T-cell (primary cell): ENCODE measurements around the gene GMEB1. TPM values are rescaled to one million over a fixed set of nuclear protein-coding genes. Genes with fewer than 3 reads are reported as not detected.
"Not testable (repeated sequence)": the region's sequence is repeated elsewhere in the genome, so short reads cannot be mapped to it uniquely, and the experiment has no call there.

ENCODE experiments used
- ATAC-seq, 4 experiments: fragments of 200-7000 bp in 3 of 4; fragments of 150-1000 bp in 1 of 4; cut with Tn5 transposase; replicated peaks in 1 of 4; 1 replicate in 3 of 4; 2 replicates in 1 of 4; pipeline ENCODE4 v1.10.0; 2021; ENCODE audit warnings: moderate library complexity in 3 of 4, mild to moderate bottlenecking in 2 of 4, moderate number of reproducible peaks in 1 of 4
- CTCF ChIA-PET, 2 donors: fragments of 300-600 bp; sonication (Branson Sonifier 250); formaldehyde crosslinking; loops; one replicate each; lab custom pipeline; 2022; ENCODE audit warnings: antibody characterized with exemption in 2 of 2; lab: Charles Lee
- POLR2A ChIA-PET, 2 donors: fragments of 300-600 bp; sonication (Branson Sonifier 250); formaldehyde crosslinking; loops; one replicate each; lab custom pipeline; 2022; ENCODE audit warnings: antibody characterized with exemption in 2 of 2; lab: Charles Lee
- DNase-seq, 35 experiments: peaks; one replicate each; pipeline versions ENCODE4 v3.0.0 to v3.0.0-alpha.2; 2013 to 2023
- H3K27ac ChIP-seq: one replicate; pipeline ENCODE4 v1.5.1; 2013; ENCODE audit warnings: low read length
- H3K27me3 ChIP-seq, 2 experiments: replicated peaks in 1 of 2; 1 replicate in 1 of 2; 2 replicates in 1 of 2; pipeline versions ENCODE4 v1.6.1 to v1.7.0; 2013; ENCODE audit warnings: low read length in 1 of 2, mixed read lengths in 1 of 2; ENCODE audit not compliant: control insufficient read depth in 2 of 2, insufficient read depth in 2 of 2; ENCODE audit errors: extremely low read depth in 1 of 2
- H3K36me3 ChIP-seq, 2 donors: 1 replicate in 1 of 2; 2 replicates in 1 of 2; pipeline versions ENCODE4 v1.6.1 to v1.7.0; 2013; ENCODE audit warnings: low read length in 1 of 2; ENCODE audit not compliant: control insufficient read depth in 2 of 2, insufficient read depth in 1 of 2; ENCODE audit errors: extremely low read depth in 1 of 2
- H3K4me1 ChIP-seq, 2 experiments: 1 replicate in 1 of 2; 2 replicates in 1 of 2; pipeline versions ENCODE4 v1.6.1 to v1.7.0; 2013; ENCODE audit warnings: low read length in 2 of 2, mixed read lengths in 1 of 2; ENCODE audit not compliant: insufficient read depth in 2 of 2, control insufficient read depth in 1 of 2; ENCODE audit errors: extremely low read depth in 1 of 2
- H3K4me3 ChIP-seq, 2 donors: 1 replicate in 1 of 2; 2 replicates in 1 of 2; pipeline versions ENCODE4 v1.5.1 to v1.7.0; 2013; ENCODE audit warnings: mild to moderate bottlenecking in 2 of 2, low read length in 1 of 2, moderate library complexity in 1 of 2; ENCODE audit not compliant: control insufficient read depth in 1 of 2; ENCODE audit errors: extremely low read depth in 1 of 2
- H3K9me3 ChIP-seq: 2 replicates; pipeline ENCODE4 v1.7.0; 2013
- H3K27ac Mint-ChIP-seq, 2 donors: one replicate each; pipeline ENCODE4 v1.8.0; 2020 to 2021; ENCODE audit warnings: mild to moderate bottlenecking in 2 of 2, mixed read lengths in 2 of 2
- H3K27me3 Mint-ChIP-seq, 2 donors: one replicate each; pipeline ENCODE4 v1.8.0; 2021 to 2022; ENCODE audit warnings: mixed read lengths in 2 of 2
- H3K36me3 Mint-ChIP-seq: one replicate; pipeline ENCODE4 v1.8.0; 2021; ENCODE audit warnings: mixed read lengths
- H3K4me1 Mint-ChIP-seq, 3 donors: one replicate each; pipeline ENCODE4 v1.8.0; 2020 to 2022; ENCODE audit warnings: mixed read lengths in 3 of 3, mild to moderate bottlenecking in 1 of 3
- H3K4me3 Mint-ChIP-seq, 3 donors: one replicate each; pipeline ENCODE4 v1.8.0; 2020 to 2022; ENCODE audit warnings: mild to moderate bottlenecking in 3 of 3, mixed read lengths in 3 of 3, moderate library complexity in 3 of 3
- H3K9me3 Mint-ChIP-seq, 3 donors: one replicate each; pipeline ENCODE4 v1.8.0; 2020 to 2022; ENCODE audit warnings: mixed read lengths in 3 of 3
- WGBS: methylation state at CpG from one replicate; pipeline ENCODE4 v1.1.5; 2013; ENCODE audit warnings: missing lambda C conversion rate; ENCODE audit not compliant: insufficient coverage; 5-methylcytosine and 5-hydroxymethylcytosine counted together
- total RNA-seq, 35 experiments: library from RNA in 6 of 35; stranded (reverse) in 6 of 35; fragments of 120-200 nt in 1 of 35; gene quantifications; one replicate each; pipeline versions ENCODE4 v1.2.1 to v1.2.4 and lab custom pipeline; 2013 to 2026

The GMEB1 gene
- total RNA-seq, 5 donors from 2014 or later (not counting 1 experiment from before 2014, with no cell fraction given), result 15.2 to 19.0 (median 18.4) TPM

GRCh38 chr1:28663871-28664470, 4.6 kb upstream of the GMEB1 start:
- CTCF ChIA-PET, result interaction anchor here in 1 of 2 donors (0.6 kb wide), 1 partner anchor 314 kb away, joined by 3 read pairs; no protein-coding TSS in a partner anchor
- Histone ChIP-seq H3K27ac (no peak overlapping the region), H3K4me1 (peaks cover 8 to 17% of the 10 kb centered on the region in 2 experiments), H3K4me3 (no peak overlapping the region), H3K9me3 (no peaks in the 10 kb centered on the region), H3K36me3 (no peaks in the 10 kb centered on the region), H3K27me3 (no peaks in the 10 kb centered on the region)
- no peak for ATAC-seq
- H3K4me3 Mint-ChIP-seq, result no peak overlapping the region
- no peaks in the 10 kb centered on the region for H3K9me3 Mint-ChIP-seq
- peak overlapping the region in 1 of 2 donors; percentile 55 for H3K27ac Mint-ChIP-seq
- 92% methylated on average over 4 of the region's 7 CpGs for WGBS
- H3K36me3 Mint-ChIP-seq, result no peaks in the 10 kb centered on the region
- peaks cover 11 to 15% (median 13%) of the 10 kb centered on the region in 3 donors for H3K4me1 Mint-ChIP-seq
- POLR2A ChIA-PET, result no interaction called here
- H3K27me3 Mint-ChIP-seq, result no peaks in the 10 kb centered on the region
- no peak for DNase-seq

- peak overlapping the region; percentile 69 to 75 for H3K27ac Mint-ChIP-seq
- no peaks in the 10 kb centered on the region for H3K27me3 Mint-ChIP-seq
- no peaks in the 10 kb centered on the region for H3K36me3 Mint-ChIP-seq
- H3K9me3 Mint-ChIP-seq, result no peaks in the 10 kb centered on the region
- H3K4me3 ChIP-seq, result no peak overlapping the region
- ATAC-seq (no peak), DNase-seq (no peak)
- 100% methylated on average over 1 of the region's 12 CpGs for WGBS
- H3K4me1 Mint-ChIP-seq, result peaks cover 19 to 23% (median 20%) of the 10 kb centered on the region in 3 donors
- H3K36me3 ChIP-seq, result no peaks in the 10 kb centered on the region
- peaks cover 8 to 37% of the 10 kb centered on the region in 2 experiments for H3K4me1 ChIP-seq
- CTCF ChIA-PET, result interaction anchor here in 1 of 2 donors (1.1 kb wide), 1 partner anchor 70 kb away, joined by 3 read pairs; the partner anchor contains the start of gene YTHDF2
- peak overlapping the region in 1 of 3 donors; percentile 46 for H3K4me3 Mint-ChIP-seq
- H3K27me3 ChIP-seq, result no peaks in the 10 kb centered on the region
- no peak overlapping the region for H3K27ac ChIP-seq
- no peaks in the 10 kb centered on the region for H3K9me3 ChIP-seq
- POLR2A ChIA-PET, result no interaction called here
Observed at GRCh38 chr1:28666806-28667205, 1.8 kb upstream of the GMEB1 start.

GRCh38 chr1:28668956-28669723, 556 bp downstream of the GMEB1 start:
- Histone ChIP-seq H3K27ac (peak overlapping the region; percentile 97), H3K4me3 (peak overlapping the region; percentile 89 to 100), H3K4me1 (peaks cover 8 to 37% of the 10 kb centered on the region in 2 experiments), H3K9me3 (no peaks in the 10 kb centered on the region), H3K27me3 (no peaks in the 10 kb centered on the region), H3K36me3 (no peaks in the 10 kb centered on the region)
- POLR2A ChIA-PET, result interaction anchor here (0.5 to 2.3 kb wide), 8 partner anchors 9 to 72 kb away, joined by 3 to 37 read pairs (median 5); partner anchors contain the start of genes RNU11 (in 2 of the 2), TAF12 (in 1 of the 2) and YTHDF2 (in 1 of the 2)
- WGBS, result under 1% methylated on average over 60 of the region's 63 CpGs
- Mint-ChIP-seq H3K27ac (peak overlapping the region; percentile 93 to 96), H3K36me3 (no peaks in the 10 kb centered on the region), H3K9me3 (no peaks in the 10 kb centered on the region), H3K27me3 (no peaks in the 10 kb centered on the region), H3K4me1 (peaks cover 19 to 25% (median 20%) of the 10 kb centered on the region in 3 donors), H3K4me3 (peak overlapping the region; percentile 85 to 94 (median 92))
- DNase-seq (peak in 34 of 35 experiments; percentile 14 to 87 (median 61)), ATAC-seq (peak; percentile 80 to 87 (median 85))
- CTCF ChIA-PET, result interaction anchor here (0.5 to 2.3 kb wide), 6 partner anchors 21 to 413 kb away, joined by 4 to 33 read pairs (median 7); partner anchors contain the start of genes YTHDF2 (in 2 of the 2), RNU11 (in 1 of the 2) and TAF12 (in 1 of the 2)

- Mint-ChIP-seq H3K27me3 (no peaks in the 10 kb centered on the region), H3K27ac (no peak overlapping the region), H3K4me3 (peak overlapping the region in 1 of 3 donors; percentile 85), H3K4me1 (peaks cover 14 to 23% (median 23%) of the 10 kb centered on the region in 3 donors), H3K36me3 (peaks cover 4% of the 10 kb centered on the region), H3K9me3 (no peaks in the 10 kb centered on the region)
- H3K27me3 ChIP-seq, result no peaks in the 10 kb centered on the region
- ATAC-seq (no peak), DNase-seq (no peak)
- CTCF ChIA-PET, result no interaction called here
- POLR2A ChIA-PET, result interaction anchor here in 1 of 2 donors (0.6 kb wide), 1 partner anchor 523 kb away, joined by 3 read pairs; no protein-coding TSS in a partner anchor
- no peaks in the 10 kb centered on the region for H3K36me3 ChIP-seq
- H3K9me3 ChIP-seq, result no peaks in the 10 kb centered on the region
- H3K4me3 ChIP-seq, result no peak overlapping the region
- WGBS, result 100% methylated on average over 7 of the region's 20 CpGs
- peaks cover 8 to 37% of the 10 kb centered on the region in 2 experiments for H3K4me1 ChIP-seq
- H3K27ac ChIP-seq, result no peak overlapping the region
Observed at GRCh38 chr1:28671254-28671780, 2.7 kb downstream of the GMEB1 start.

- H3K36me3 ChIP-seq, H3K27ac ChIP-seq, H3K4me3 Mint-ChIP-seq, DNase-seq, H3K4me3 ChIP-seq, H3K36me3 Mint-ChIP-seq, H3K9me3 Mint-ChIP-seq, CTCF ChIA-PET, H3K27me3 ChIP-seq, ATAC-seq, H3K27me3 Mint-ChIP-seq, H3K9me3 ChIP-seq: not testable (repeated sequence)
- Mint-ChIP-seq H3K27ac (peak overlapping the region in 1 of 2 donors; percentile 19), H3K4me1 (peaks cover 12 to 22% (median 20%) of the 10 kb centered on the region in 3 donors)
- peaks cover 5 to 25% of the 10 kb centered on the region in 2 experiments for H3K4me1 ChIP-seq
- POLR2A ChIA-PET, result interaction anchor here in 1 of 2 donors (0.7 kb wide), 1 partner anchor 32 kb away, joined by 7 read pairs; no protein-coding TSS in a partner anchor
- 100% methylated on average over 3 of the region's 15 CpGs for WGBS
Observed at GRCh38 chr1:28672971-28673370, 4.4 kb downstream of the GMEB1 start.

- Histone ChIP-seq H3K27ac (no peak overlapping the region), H3K27me3 (no peaks in the 10 kb centered on the region), H3K4me1 (peaks cover 0 to 2% of the 10 kb centered on the region in 2 experiments), H3K4me3 (no peak overlapping the region), H3K36me3 (peaks cover 0 to under 1% of the 10 kb centered on the region in 2 donors), H3K9me3 (no peaks in the 10 kb centered on the region)
- Mint-ChIP-seq H3K27ac (no peak overlapping the region), H3K4me3 (no peak overlapping the region), H3K27me3 (no peaks in the 10 kb centered on the region), H3K4me1 (peaks cover 0 to 9% (median 7%) of the 10 kb centered on the region in 3 donors), H3K9me3 (no peaks in the 10 kb centered on the region), H3K36me3 (peaks cover 6% of the 10 kb centered on the region)
- ATAC-seq (no peak), DNase-seq (no peak)
- ChIA-PET POLR2A (interaction anchor here (0.7 kb wide), 2 partner anchors 63 to 206 kb away, joined by 3 to 8 read pairs; no protein-coding TSS in a partner anchor), CTCF (interaction anchor here in 1 of 2 donors (0.6 kb wide), 1 partner anchor 369 kb away, joined by 4 read pairs; no protein-coding TSS in a partner anchor)
Observed at GRCh38 chr1:28675924-28676257, 7.3 kb downstream of the GMEB1 start.
